Ovary (tissue), 9 donors: ENCODE data around the gene RNH1. TPM values are rescaled to one million over a fixed set of nuclear protein-coding genes. Genes with fewer than 3 reads are reported as not detected.

Experiments used
- DNase-seq, 5 donors: peaks; one replicate each; pipeline ENCODE4 v3.0.0-alpha.2; 2019 to 2020
- H3K27ac ChIP-seq, 2 donors: fragments of 200-600 bp; one replicate each; pipeline versions ENCODE4 v1.5.1 to v1.8.0; 2019 to 2022
- H3K27me3 ChIP-seq: fragments of 200-600 bp; one replicate; pipeline ENCODE4 v1.8.0; 2022
- H3K36me3 ChIP-seq: fragments of 200-600 bp; sonication (generic); one replicate; pipeline ENCODE4 v1.5.1; 2019
- H3K4me1 ChIP-seq: one replicate; pipeline ENCODE4 v1.8.1; 2013; ENCODE audit warnings: mild to moderate bottlenecking, moderate library complexity; ENCODE audit not compliant: insufficient read depth
- H3K4me3 ChIP-seq: fragments of 200-600 bp; sonication (generic); one replicate; pipeline ENCODE4 v1.5.1; 2017
- H3K9me3 ChIP-seq, 2 donors: fragments of 200-600 bp in 1 of 2; sonication (generic) in 1 of 2; one replicate each; pipeline versions ENCODE4 v1.5.1 to v1.8.1; 2013 to 2019; ENCODE audit warnings: mild to moderate bottlenecking in 1 of 2, moderate library complexity in 1 of 2
- CTCF ChIP-seq, 3 donors: fragments of 450-650 bp in 2 of 3; fragments of 200-600 bp in 1 of 3; IDR thresholded peaks; one replicate each; pipeline versions ENCODE4 v1.5.1 to v1.8.0; 2016 to 2022; ENCODE audit warnings: antibody characterized with exemption in 3 of 3, mild to moderate bottlenecking in 1 of 3
- EP300 ChIP-seq: sonication (generic); formaldehyde crosslinking; IDR thresholded peaks from one replicate; pipeline ENCODE4 v1.6.1; 2017; ENCODE audit warnings: antibody characterized with exemption
- POLR2A ChIP-seq: fragments of 450-650 bp; IDR thresholded peaks from one replicate; pipeline ENCODE4 v1.6.1; 2017; ENCODE audit warnings: antibody characterized with exemption, mild to moderate bottlenecking, moderate library complexity
- WGBS, 3 donors: extraction: QIAGEN DNeasy Blood & Tissue Kit in 1 of 3; methylation state at CpG; one replicate each; pipeline versions ENCODE4 v1.1.5 to v1.1.7; 2013 to 2017; 5-methylcytosine and 5-hydroxymethylcytosine counted together
- intact Hi-C, 4 donors: fragments of 100-400 bp; cut with DNase I; formaldehyde crosslinking; loops; one replicate each; pipeline versions ENCODE4 v1.11.0 to v1.15.1; 2022 to 2023
- polyA plus RNA-seq, 2 donors: library from polyadenylated mRNA; stranded (reverse); fragments of 200-250 nt in 1 of 2; fragments of 350-450 nt in 1 of 2; fragmentation: Illumina TruSeq in 1 of 2; extraction: RNeasy Lipid Tissue Mini Kit (QIAGEN cat#74804) in 1 of 2; gene quantifications; one replicate each; pipeline ENCODE4 v1.2.3, GENCODE V29; 2013 to 2014
- total RNA-seq, 7 donors: library from RNA; depleted of rRNA in 2 of 7; stranded (reverse); fragments of >200 nt in 2 of 7; fragmentation: NEBNext Ultra II Directional in 3 of 7; extraction: Animal tissue kit (Norgen Biotek cat#: 25700) in 3 of 7; gene quantifications; one replicate each; pipeline versions ENCODE4 v1.1.0 to v1.2.4, GENCODE V29; 2016 to 2023
- donor health status: DM: no; HTN: no; CAD: no; lungs with moderate emphysema.
- donor health status: DM: no; HTN: no; CAD: no.
- donor health status: Bipolar disorder and iron deficiency.
- donor health status: DM: yes; HTN: yes; CAD: no.
- donor health status: DM: no; HTN: no; CAD: no.
- donor health status: DM: yes; HTN: yes; CAD: no.

The RNH1 gene
- total and polyA plus RNA-seq, 9 donors, result 17.4 to 233 (median 156) TPM

DNA sequence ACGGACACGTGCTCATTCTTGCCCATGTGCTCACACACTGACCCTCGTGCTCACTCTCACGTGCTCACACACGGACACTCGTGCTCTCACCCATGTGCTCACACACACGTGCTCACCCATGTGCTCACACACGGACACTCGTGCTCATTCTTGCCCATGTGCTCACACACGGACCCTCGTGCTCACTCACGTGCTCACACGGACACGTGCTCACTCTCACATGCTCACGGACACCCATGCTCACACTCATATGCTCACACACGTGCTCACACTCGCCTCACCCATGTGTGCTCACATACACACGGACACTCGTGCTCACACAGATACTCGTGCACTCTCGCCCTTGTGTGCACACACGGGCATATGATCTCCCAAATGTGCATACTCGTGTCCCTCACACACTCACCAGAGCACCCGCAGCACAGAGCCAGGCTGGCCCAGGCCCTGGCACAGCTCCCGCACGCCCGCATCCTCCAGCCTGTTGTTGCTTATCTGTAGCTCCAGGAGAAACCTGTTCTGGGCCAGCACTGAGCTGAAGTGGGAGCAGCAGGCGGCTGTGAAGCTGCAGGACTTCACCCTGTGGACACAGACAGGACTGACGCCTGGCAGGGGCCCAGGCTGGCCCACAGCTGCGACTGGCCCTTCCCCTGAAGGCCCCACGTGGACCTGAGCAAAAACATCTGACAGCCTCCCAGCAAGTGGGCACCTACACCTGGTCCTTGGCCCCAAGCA lies 9.3 kb downstream of the RNH1 start:
- Histone ChIP-seq H3K36me3 (no peaks in the 10 kb centered on the region), H3K4me3 (no peak overlapping the region), H3K9me3 (no peaks in the 10 kb centered on the region), H3K27ac (no peak overlapping the region), H3K4me1 (peaks cover 5% of the 10 kb centered on the region), H3K27me3 (no peaks in the 10 kb centered on the region)
- intact Hi-C loops, result no loop called here
- DNase-seq, result peak in 1 of 5 donors; percentile 43
- no peak for TF ChIP-seq EP300
- no peak for TF ChIP-seq CTCF (IDR thresholded peaks at IDR 0.05)
- TF ChIP-seq POLR2A, result no peak
- 92 to 94% (median 92%) methylated on average over 31 of the region's 31 CpGs for WGBS, 3 donors

DNA sequence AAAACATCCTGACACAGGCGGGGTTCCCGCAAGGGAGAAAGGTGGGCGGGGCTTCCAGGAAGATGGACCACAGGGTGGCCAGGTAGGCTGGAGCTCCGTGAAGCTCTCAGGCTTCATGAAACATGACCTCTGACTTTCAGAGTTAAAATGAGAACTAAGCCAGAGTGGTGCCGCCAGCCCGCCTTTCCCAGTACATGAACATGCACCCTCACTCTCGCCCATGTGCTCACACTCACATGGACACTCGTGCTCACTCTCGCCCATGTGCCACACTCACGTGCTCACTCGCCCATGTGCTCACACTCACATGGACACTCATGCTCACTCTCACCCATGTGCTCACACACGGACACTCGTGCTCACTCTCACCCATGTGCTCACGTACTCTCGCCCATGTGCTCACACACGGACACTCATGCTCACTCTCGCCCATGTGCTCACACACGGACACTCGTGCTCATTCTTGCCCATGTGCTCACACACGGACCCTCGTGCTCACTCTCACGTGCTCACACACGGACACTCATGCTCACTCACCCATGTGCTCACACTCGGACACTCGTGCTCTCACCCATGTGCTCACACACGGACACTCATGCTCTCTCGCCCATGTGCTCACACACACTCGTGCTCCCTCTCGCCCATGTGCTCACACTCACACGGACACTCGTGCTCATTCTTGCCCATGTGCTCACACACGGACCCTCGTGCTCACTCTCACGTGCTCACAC lies 10.0 kb downstream of the RNH1 start:
- Histone ChIP-seq H3K36me3 (no peaks in the 10 kb centered on the region), H3K9me3 (no peaks in the 10 kb centered on the region), H3K27ac (no peak overlapping the region), H3K27me3 (no peaks in the 10 kb centered on the region), H3K4me3 (no peak overlapping the region), H3K4me1 (peaks cover 5% of the 10 kb centered on the region)
- WGBS, 3 donors, result 90 to 92% (median 92%) methylated on average over 34 of the region's 34 CpGs
- TF ChIP-seq CTCF (IDR thresholded peaks at IDR 0.05) (no peak), POLR2A (no peak), EP300 (no peak)
- DNase-seq, result no peak
- intact Hi-C loops, result no loop called here

- no peaks in the 10 kb centered on the region for H3K27me3 ChIP-seq
- no peak overlapping the region for H3K27ac ChIP-seq
- H3K4me3 ChIP-seq, result no peak overlapping the region
- H3K9me3 ChIP-seq, result no peaks in the 10 kb centered on the region
- peaks cover 5% of the 10 kb centered on the region for H3K4me1 ChIP-seq
- no peak for DNase-seq
- no peaks in the 10 kb centered on the region for H3K36me3 ChIP-seq
- intact Hi-C loops, result no loop called here
- WGBS, 3 donors, result 46 to 59% (median 51%) methylated on average over 10 of the region's 10 CpGs
- TF ChIP-seq POLR2A, result no peak
- TF ChIP-seq CTCF (IDR thresholded peaks at IDR 0.05), result no peak
- TF ChIP-seq EP300, result no peak
Measured at GRCh38 chr11:495537-495931, 11.5 kb downstream of the RNH1 start.

DNA sequence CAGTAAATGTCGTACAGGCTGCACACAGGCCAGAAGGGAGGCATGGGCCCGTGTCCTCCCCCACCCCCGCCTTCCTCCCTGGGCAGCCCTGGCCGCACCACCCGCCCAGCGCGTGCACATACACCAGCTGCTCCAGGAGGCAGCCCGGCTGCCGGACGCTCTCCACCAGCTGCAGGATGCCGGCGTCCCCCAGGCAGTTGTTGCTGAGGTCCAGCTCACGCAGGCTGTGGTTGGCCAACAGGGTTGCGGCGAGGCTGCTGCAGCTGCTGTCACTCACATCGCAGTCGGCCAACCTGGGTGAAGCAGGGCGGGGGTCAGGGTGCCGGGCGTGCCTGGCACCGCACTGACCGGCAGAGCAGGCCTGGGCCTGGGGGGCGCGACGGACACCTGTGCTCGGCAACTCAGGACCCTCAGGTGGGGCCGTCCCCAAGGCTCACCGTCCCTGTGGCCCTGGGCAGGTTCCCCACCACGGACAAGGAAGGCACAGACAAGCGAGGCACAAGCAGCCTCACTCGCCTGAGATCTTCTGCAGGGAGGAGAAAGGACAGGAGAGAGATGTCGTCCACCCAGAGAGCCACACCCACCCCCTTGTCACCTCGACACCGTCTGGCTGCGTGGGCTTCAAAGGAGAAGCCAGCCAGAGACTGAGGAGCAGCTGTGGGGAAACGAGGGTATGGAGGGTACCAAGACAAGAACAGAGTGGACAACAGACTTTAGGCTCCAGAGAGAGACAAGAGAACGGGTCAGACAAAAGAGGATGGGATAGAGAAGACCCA lies 12.1 kb downstream of the RNH1 start:
- peaks cover 5% of the 10 kb centered on the region for H3K4me1 ChIP-seq
- no peaks in the 10 kb centered on the region for H3K36me3 ChIP-seq
- intact Hi-C loops, result no loop called here
- no peak for TF ChIP-seq POLR2A
- no peak for TF ChIP-seq EP300
- no peak for TF ChIP-seq CTCF (IDR thresholded peaks at IDR 0.05)
- no peaks in the 10 kb centered on the region for H3K9me3 ChIP-seq
- DNase-seq, result peak in 1 of 5 donors; percentile 34
- 49 to 72% (median 64%) methylated on average over 35 to 37 of the region's 37 CpGs for WGBS, 3 donors
- no peak overlapping the region for H3K4me3 ChIP-seq
- no peaks in the 10 kb centered on the region for H3K27me3 ChIP-seq
- H3K27ac ChIP-seq, result no peak overlapping the region
